ENCODE results near the gene ITIH1.

The ITIH1 gene

DNA sequence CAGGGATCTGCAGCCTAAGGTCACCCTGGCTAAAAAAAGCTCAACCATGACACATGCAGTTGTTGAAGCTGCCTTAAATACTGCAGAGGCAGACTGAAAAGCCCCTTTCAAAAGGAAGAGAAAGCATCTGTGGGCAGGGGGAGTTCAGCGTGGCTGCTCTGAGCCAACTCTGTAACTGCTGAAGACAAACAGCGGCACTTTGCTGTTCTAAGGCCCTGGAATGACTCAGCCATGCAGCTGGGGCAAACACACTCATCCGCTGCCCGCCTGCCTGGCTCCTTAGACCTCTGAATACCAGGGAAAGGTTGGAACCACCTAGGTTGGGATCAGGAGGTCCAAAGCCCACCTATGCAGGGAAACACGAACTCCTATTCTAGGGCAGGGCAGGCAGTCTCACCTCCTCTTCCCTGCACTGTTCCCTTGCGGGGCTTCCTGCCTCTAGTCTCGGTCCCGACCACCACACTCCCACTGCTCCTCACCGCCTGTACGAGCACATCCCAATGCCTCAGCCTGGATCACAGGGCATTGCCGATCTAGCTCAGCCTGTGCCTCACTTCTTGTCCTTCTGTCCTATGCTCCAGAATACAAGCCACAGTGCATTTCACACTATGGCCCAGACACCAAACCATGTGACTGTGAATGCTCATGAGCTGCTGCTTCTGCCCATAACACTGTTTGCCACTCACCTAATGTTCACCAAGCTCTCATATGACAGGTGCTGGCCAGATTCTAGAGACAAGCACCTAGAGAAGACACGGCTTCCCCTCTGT lies 64.0 kb downstream of the ITIH1 start:
- no peak for ATAC-seq (ENCODE audit: low read depth)
- no peaks in the 10 kb centered on the region for H3K36me3 ChIP-seq (ENCODE audit: low read depth)
- no peaks in the 10 kb centered on the region for H3K27me3 ChIP-seq (ENCODE audit: insufficient read depth, poor library complexity, severe bottlenecking)
- no peak overlapping the region for H3K27ac ChIP-seq (ENCODE audit: poor library complexity, severe bottlenecking)
- H3K4me1 ChIP-seq (ENCODE audit: insufficient read depth, poor library complexity, severe bottlenecking): no peaks in the 10 kb centered on the region
- DNase-seq (ENCODE audit: low spot score): no peak
- TF ChIP-seq, protein P1, sequence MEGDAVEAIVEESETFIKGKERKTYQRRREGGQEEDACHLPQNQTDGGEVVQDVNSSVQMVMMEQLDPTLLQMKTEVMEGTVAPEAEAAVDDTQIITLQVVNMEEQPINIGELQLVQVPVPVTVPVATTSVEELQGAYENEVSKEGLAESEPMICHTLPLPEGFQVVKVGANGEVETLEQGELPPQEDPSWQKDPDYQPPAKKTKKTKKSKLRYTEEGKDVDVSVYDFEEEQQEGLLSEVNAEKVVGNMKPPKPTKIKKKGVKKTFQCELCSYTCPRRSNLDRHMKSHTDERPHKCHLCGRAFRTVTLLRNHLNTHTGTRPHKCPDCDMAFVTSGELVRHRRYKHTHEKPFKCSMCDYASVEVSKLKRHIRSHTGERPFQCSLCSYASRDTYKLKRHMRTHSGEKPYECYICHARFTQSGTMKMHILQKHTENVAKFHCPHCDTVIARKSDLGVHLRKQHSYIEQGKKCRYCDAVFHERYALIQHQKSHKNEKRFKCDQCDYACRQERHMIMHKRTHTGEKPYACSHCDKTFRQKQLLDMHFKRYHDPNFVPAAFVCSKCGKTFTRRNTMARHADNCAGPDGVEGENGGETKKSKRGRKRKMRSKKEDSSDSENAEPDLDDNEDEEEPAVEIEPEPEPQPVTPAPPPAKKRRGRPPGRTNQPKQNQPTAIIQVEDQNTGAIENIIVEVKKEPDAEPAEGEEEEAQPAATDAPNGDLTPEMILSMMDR (IDR thresholded peaks at IDR 0.05; ENCODE audit: poor library complexity, severe bottlenecking): no peak
- no peaks in the 10 kb centered on the region for H3K9me3 ChIP-seq (ENCODE audit: severe bottlenecking)
- H3K4me3 ChIP-seq (ENCODE audit: severe bottlenecking): no peak overlapping the region
